PC-3 (cell line): Measurements from ENCODE around the gene ASPN.

Source experiments
- CTCF ChIP-seq: fragments of 300-600 bp; sonication (generic); conservative IDR thresholded peaks from 2 replicates; pipeline ENCODE4 v1.5.1; 2017; ENCODE audit warnings: antibody characterized with exemption, low read depth, mild to moderate bottlenecking, low read length
- EZH2phosphoT487 ChIP-seq: fragments of 300-600 bp; sonication (generic); IDR thresholded peaks from 2 replicates; pipeline ENCODE4 v1.6.1; 2018; ENCODE audit warnings: mild to moderate bottlenecking, antibody characterized with exemption, low read length, borderline replicate concordance

DNA sequence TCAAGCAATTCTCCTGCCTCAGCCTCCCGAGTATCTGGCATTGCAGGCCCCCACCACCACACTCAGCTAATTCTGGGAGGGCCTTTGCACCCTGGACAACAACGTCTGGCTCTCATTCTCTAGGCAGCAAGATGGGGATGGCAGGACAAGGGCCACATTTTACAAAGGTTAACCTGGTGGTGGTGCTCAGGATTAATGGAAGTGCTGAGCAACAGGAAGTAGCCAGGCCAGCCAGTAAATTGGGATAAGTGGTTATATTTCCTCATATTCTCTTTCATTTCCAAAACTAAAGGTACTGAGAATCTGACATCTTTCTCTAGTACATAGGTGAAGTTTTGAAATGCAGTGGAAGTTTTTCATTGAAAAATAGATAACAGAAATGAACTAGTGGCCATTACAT is 24.7 kb upstream of the ASPN start:
- no peak for TF ChIP-seq CTCF
- no peak for TF ChIP-seq EZH2phosphoT487
